DOHH2 (cell line): ENCODE results near the gene RIMS1.

ENCODE experiments used
- H3F3A ChIP-seq: fragments of 200-600 bp; sonication (generic), shearing (Covaris generic); 2 replicates; pipeline ENCODE4 v1.6.0; 2016; ENCODE audit warnings: antibody characterized with exemption, mild to moderate bottlenecking; ENCODE audit not compliant: control insufficient read depth, insufficient read depth
- H3K27ac ChIP-seq: fragments of 200-600 bp; sonication (generic); 2 replicates; pipeline ENCODE4 v1.5.1; 2014; ENCODE audit warnings: low read depth, mild to moderate bottlenecking, low read length, moderate library complexity
- H3K27me3 ChIP-seq: fragments of 200-600 bp; sonication (generic); 2 replicates; pipeline ENCODE4 v1.6.1; 2014; ENCODE audit warnings: mild to moderate bottlenecking, low read length, mixed read lengths; ENCODE audit not compliant: control insufficient read depth
- H3K36me3 ChIP-seq: fragments of 200-600 bp; sonication (generic); 2 replicates; pipeline ENCODE4 v1.6.1; 2014; ENCODE audit warnings: mild to moderate bottlenecking, low read length, moderate library complexity, mixed read lengths; ENCODE audit not compliant: control insufficient read depth
- H3K4me1 ChIP-seq: fragments of 200-600 bp; sonication (generic); 2 replicates; pipeline ENCODE4 v1.6.1; 2014; ENCODE audit warnings: mild to moderate bottlenecking, low read length, mixed read lengths; ENCODE audit not compliant: control insufficient read depth
- H3K4me2 ChIP-seq: fragments of 200-600 bp; sonication (generic); 2 replicates; pipeline ENCODE4 v1.6.0; 2014; ENCODE audit warnings: mild to moderate bottlenecking, low read length, moderate library complexity
- H3K4me3 ChIP-seq: fragments of 200-600 bp; sonication (generic); 2 replicates; pipeline ENCODE4 v1.5.1; 2014; ENCODE audit warnings: mild to moderate bottlenecking, low read length, mixed read lengths
- H3K79me2 ChIP-seq: fragments of 200-600 bp; sonication (generic); 2 replicates; pipeline ENCODE4 v1.6.1; 2014; ENCODE audit warnings: mild to moderate bottlenecking, low read length, mixed read lengths; ENCODE audit not compliant: control insufficient read depth
- H3K9me2 ChIP-seq: fragments of 200-600 bp; sonication (generic); replicated peaks from 2 replicates; pipeline ENCODE4 v1.6.1; 2014; ENCODE audit warnings: mild to moderate bottlenecking, low read length, mixed read lengths; ENCODE audit not compliant: control insufficient read depth
- H3K9me3 ChIP-seq: fragments of 200-600 bp; sonication (generic); 2 replicates; pipeline ENCODE4 v1.6.1; 2014; ENCODE audit warnings: antibody characterized with exemption, low read length, mixed read lengths; ENCODE audit not compliant: control insufficient read depth, insufficient read depth
- H4K20me1 ChIP-seq: fragments of 200-600 bp; sonication (generic); 2 replicates; pipeline ENCODE4 v1.6.0; 2014; ENCODE audit warnings: low read depth, mild to moderate bottlenecking, antibody characterized with exemption, low read length, moderate library complexity; ENCODE audit not compliant: control insufficient read depth, insufficient read depth
- EZH2phosphoT487 ChIP-seq: fragments of 200-600 bp; sonication (generic); IDR thresholded peaks from 2 replicates; pipeline ENCODE4 v1.6.1; 2017; ENCODE audit warnings: borderline replicate concordance, mild to moderate bottlenecking, antibody characterized with exemption, low read length, moderate library complexity, mixed read lengths
- TF ChIP-seq, protein P1 (sequence below): fragments of 200-600 bp; sonication (generic); IDR thresholded peaks from one replicate; pipeline ENCODE4 v1.5.1; 2014; ENCODE audit warnings: antibody characterized with exemption, mild to moderate bottlenecking, low read depth, low read length; ENCODE audit not compliant: poor library complexity, severe bottlenecking

Gene RIMS1

DNA sequence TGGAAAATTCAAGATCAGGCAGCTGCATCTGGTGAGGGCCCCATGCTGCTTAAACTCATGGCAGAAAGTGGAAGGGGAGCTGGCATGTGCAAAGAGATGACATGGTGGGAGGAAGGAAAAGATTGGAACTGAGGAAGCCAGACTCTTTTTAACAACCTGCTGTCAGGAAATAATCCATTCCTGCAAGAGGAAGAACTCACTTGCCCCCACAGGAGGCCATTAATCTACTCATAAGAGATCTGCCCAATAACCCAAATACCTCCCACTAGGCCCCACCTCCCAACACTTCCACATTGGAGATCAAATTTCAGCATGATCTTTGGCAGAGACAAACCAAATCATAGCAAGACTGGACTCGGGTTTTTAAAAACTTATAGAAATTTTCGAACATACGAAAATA, 535.0 kb downstream of the RIMS1 start:
- Histone ChIP-seq H3K36me3 (no peaks in the 10 kb centered on the region), H3K27me3 (no peaks in the 10 kb centered on the region; the same call in 1 of the 2 replicates), H3F3A (no peaks in the 10 kb centered on the region), H3K27ac (no peak overlapping the region), H3K9me3 (no peaks in the 10 kb centered on the region), H3K4me3 (no peak overlapping the region), H3K9me2 (no peaks in the 10 kb centered on the region), H3K4me2 (no peak overlapping the region), H3K79me2 (no peaks in the 10 kb centered on the region), H3K4me1 (no peaks in the 10 kb centered on the region), H4K20me1 (no peaks in the 10 kb centered on the region)
- TF ChIP-seq EZH2phosphoT487, result no peak
- TF ChIP-seq, protein P1, sequence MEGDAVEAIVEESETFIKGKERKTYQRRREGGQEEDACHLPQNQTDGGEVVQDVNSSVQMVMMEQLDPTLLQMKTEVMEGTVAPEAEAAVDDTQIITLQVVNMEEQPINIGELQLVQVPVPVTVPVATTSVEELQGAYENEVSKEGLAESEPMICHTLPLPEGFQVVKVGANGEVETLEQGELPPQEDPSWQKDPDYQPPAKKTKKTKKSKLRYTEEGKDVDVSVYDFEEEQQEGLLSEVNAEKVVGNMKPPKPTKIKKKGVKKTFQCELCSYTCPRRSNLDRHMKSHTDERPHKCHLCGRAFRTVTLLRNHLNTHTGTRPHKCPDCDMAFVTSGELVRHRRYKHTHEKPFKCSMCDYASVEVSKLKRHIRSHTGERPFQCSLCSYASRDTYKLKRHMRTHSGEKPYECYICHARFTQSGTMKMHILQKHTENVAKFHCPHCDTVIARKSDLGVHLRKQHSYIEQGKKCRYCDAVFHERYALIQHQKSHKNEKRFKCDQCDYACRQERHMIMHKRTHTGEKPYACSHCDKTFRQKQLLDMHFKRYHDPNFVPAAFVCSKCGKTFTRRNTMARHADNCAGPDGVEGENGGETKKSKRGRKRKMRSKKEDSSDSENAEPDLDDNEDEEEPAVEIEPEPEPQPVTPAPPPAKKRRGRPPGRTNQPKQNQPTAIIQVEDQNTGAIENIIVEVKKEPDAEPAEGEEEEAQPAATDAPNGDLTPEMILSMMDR, result no peak

DNA sequence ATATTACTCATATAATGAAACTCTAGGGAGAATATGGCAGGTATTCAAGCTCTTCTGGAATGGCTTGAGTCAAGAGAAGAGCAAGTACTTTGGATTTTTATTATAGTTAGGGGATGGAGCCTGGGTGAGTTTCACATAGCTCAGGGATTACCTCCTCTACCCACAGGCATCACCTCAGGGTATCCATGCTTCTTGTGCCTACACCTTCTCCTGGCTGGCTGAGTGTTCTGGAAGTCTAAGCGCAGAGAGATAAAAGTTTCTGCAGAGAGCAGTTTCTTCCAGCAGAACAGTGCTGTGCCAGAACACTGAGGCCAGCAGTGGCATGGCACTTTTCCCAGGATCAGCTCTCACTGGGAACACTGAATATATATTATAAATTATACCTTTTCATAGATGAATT, 535.8 kb downstream of the RIMS1 start:
- Histone ChIP-seq H3K9me3 (no peaks in the 10 kb centered on the region), H3K27ac (no peak overlapping the region), H4K20me1 (no peaks in the 10 kb centered on the region), H3K9me2 (no peaks in the 10 kb centered on the region), H3K4me1 (no peaks in the 10 kb centered on the region), H3K27me3 (no peaks in the 10 kb centered on the region; the same call in 1 of the 2 replicates), H3K4me3 (no peak overlapping the region), H3F3A (no peaks in the 10 kb centered on the region), H3K79me2 (no peaks in the 10 kb centered on the region), H3K4me2 (no peak overlapping the region), H3K36me3 (no peaks in the 10 kb centered on the region)
- TF ChIP-seq EZH2phosphoT487, result no peak

DNA sequence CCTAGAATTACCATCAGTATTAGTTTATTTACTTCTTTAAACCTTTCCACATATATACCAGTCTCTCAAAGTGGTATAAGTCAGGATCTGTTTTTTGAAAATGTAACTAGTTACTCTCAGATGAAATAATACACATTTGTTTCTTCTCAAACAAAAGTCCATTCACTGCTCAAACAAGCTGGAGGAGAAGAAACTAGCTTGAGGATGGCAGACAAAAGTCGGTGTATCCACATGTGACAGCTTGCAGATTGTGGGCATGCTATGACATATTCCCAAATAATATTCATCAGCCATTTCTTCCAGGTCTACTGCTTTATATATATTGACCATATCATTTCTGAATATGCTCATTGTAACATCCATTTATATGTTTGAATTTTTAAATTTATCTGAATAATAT, 538.1 kb downstream of the RIMS1 start:
- TF ChIP-seq, protein P1, result no peak
- no peak for TF ChIP-seq EZH2phosphoT487
- no peaks in the 10 kb centered on the region for H3K4me1 ChIP-seq

DNA sequence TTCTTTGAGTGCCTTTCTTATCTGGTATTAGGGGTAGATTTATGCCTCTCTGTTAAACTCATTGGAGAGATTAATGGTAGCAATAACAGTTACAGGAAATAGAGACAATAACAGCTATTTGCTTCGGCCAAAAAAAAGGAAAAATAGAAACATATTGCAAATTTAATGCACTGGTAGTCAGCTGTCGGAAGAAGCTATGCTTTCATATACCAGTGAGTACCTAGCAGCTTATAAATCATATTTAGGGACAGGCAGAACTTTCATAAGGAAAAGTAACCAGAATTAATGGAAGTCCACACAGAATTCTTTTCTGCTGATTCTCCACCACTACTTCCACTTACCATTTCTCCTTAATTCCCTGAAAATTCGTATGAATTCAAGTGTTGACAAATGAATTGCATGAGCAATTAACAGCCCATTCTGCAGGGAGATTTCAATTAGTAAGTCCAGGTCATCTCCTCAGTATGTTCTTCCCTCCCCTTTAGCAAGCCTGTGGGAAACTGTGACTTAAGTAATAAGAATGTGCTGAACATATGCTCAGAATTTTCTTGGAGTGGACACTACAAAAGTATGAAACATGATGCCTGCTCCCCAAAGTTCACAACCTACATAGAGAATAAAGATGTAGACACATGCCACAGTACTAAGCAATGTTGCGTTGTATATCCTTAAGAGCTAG, 538.8 kb downstream of the RIMS1 start:
- no peaks in the 10 kb centered on the region for H3K36me3 ChIP-seq
- no peaks in the 10 kb centered on the region for H3K79me2 ChIP-seq
- no peak overlapping the region for H3K4me3 ChIP-seq
- H3F3A ChIP-seq, result no peaks in the 10 kb centered on the region
- no peaks in the 10 kb centered on the region for H4K20me1 ChIP-seq
- H3K9me3 ChIP-seq, result no peaks in the 10 kb centered on the region
- TF ChIP-seq EZH2phosphoT487, result no peak
- TF ChIP-seq, protein P1, result no peak
- no peaks in the 10 kb centered on the region; the same call in 1 of the 2 replicates for H3K27me3 ChIP-seq
- H3K9me2 ChIP-seq, result no peaks in the 10 kb centered on the region
- H3K4me2 ChIP-seq, result no peak overlapping the region
- no peak overlapping the region for H3K27ac ChIP-seq
- no peaks in the 10 kb centered on the region for H3K4me1 ChIP-seq

More for the DNA sequence above, 538.1 kb downstream of the RIMS1 start:
- H3K9me3 ChIP-seq, result no peaks in the 10 kb centered on the region
- H3K79me2 ChIP-seq, result no peaks in the 10 kb centered on the region
- H3K4me3 ChIP-seq, result no peak overlapping the region
- H4K20me1 ChIP-seq, result no peaks in the 10 kb centered on the region
- H3K27ac ChIP-seq, result no peak overlapping the region
- H3K36me3 ChIP-seq, result no peaks in the 10 kb centered on the region
- no peaks in the 10 kb centered on the region for H3K9me2 ChIP-seq
- H3K4me2 ChIP-seq, result no peak overlapping the region
- no peaks in the 10 kb centered on the region for H3F3A ChIP-seq
- H3K27me3 ChIP-seq, result no peaks in the 10 kb centered on the region; the same call in 1 of the 2 replicates
